ENCODE measurements around the gene CALN1. TPM values are rescaled to one million over a fixed set of nuclear protein-coding genes. Genes with fewer than 3 reads are reported as not detected.

Gene CALN1
- total RNA-seq, 1 donor = under 0.01 TPM

DNA sequence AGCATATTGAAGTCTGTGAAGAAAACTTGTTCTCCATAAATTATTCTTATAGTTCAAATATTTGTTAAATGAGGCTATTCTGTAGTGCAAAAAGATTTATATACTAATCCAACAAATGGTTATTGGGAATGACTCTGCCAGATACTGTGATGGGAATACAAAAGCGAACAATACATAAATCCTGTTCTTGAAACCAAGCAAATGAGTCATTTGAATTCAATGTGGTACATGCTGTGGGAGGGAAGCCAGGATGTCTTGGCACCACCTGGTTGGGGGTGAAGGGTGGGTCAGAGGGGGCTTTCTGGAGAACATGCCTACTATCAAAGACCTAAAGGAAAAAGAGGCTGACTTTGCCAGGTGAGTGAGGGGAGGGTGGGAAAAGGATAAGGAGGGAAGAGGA is 594.2 kb downstream of the CALN1 start:
- no peak for DNase-seq (ENCODE audit: low read depth)
- TF ChIP-seq, protein P1, sequence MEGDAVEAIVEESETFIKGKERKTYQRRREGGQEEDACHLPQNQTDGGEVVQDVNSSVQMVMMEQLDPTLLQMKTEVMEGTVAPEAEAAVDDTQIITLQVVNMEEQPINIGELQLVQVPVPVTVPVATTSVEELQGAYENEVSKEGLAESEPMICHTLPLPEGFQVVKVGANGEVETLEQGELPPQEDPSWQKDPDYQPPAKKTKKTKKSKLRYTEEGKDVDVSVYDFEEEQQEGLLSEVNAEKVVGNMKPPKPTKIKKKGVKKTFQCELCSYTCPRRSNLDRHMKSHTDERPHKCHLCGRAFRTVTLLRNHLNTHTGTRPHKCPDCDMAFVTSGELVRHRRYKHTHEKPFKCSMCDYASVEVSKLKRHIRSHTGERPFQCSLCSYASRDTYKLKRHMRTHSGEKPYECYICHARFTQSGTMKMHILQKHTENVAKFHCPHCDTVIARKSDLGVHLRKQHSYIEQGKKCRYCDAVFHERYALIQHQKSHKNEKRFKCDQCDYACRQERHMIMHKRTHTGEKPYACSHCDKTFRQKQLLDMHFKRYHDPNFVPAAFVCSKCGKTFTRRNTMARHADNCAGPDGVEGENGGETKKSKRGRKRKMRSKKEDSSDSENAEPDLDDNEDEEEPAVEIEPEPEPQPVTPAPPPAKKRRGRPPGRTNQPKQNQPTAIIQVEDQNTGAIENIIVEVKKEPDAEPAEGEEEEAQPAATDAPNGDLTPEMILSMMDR (IDR thresholded peaks at IDR 0.05; ENCODE audit: insufficient read depth, low read depth, low read length) = no peak
- H3K4me3 ChIP-seq (ENCODE audit: low read depth, low read length) = no peak overlapping the region

DNA sequence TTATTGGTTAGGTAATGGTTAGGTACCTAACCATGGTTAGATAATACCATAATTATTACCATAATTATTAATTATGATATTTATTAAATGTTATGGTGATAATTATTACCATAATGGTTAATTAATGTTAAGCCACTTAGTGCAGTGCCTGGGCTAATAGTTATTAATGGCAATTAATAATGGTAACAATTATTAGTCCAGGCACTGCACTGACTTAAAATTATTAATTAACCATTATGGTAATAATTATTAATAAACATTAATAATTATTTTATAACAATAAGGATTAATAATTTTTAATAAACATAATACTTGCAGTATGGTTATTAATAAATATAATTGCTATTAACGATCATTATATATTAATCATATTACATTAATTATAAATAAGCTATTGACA is 604.0 kb downstream of the CALN1 start:
- no peak overlapping the region for H3K4me3 ChIP-seq (ENCODE audit: low read depth, low read length)
- no peak for DNase-seq (ENCODE audit: low read depth)
- TF ChIP-seq, protein P1 (IDR thresholded peaks at IDR 0.05; ENCODE audit: insufficient read depth, low read depth, low read length) = no peak

DNA sequence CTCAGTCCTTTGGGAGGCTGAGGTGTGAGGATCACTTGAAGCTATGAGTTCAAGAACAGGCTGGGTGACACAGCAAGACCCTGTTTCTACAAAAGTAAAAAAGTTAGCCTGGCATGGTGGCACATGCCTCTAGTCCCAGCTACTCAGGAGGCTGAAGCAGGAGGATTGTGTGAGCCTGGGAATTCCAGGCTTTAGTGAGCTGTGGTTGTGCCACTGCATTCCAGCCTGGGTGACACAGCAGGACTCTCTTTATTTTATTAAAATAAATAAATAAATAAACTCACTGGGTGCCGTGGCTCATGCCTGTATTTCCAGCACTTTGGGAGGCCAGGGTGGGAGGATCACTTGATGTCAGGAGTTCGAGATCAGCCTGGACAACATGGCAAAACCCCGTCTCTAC is 607.9 kb downstream of the CALN1 start:
- TF ChIP-seq, protein P1 (IDR thresholded peaks at IDR 0.05; ENCODE audit: insufficient read depth, low read depth, low read length) = no peak
- no peak overlapping the region for H3K4me3 ChIP-seq (ENCODE audit: low read depth, low read length)
- no peak for DNase-seq (ENCODE audit: low read depth)

DNA sequence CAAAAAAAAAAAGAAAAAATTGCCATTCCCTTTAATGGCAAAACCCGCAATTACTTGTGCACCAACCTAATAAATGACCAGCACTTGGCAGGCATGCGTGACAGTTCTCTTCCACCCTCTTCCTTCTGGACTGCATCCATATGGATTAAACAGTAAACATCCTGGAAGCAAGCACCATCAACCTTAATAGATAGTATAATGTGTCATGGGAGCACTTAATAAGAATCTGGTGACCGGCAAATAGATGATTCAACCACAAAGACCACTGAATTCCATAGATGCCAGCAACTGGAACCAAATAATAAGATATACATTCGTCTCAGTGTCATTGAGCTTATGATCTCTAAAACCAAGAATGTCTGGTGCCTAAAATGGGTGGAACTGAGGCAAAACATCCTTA is 610.2 kb downstream of the CALN1 start:
- no peak for DNase-seq (ENCODE audit: low read depth)
- TF ChIP-seq, protein P1 (IDR thresholded peaks at IDR 0.05; ENCODE audit: insufficient read depth, low read depth, low read length) = no peak
- H3K4me3 ChIP-seq (ENCODE audit: low read depth, low read length) = no peak overlapping the region

DNA sequence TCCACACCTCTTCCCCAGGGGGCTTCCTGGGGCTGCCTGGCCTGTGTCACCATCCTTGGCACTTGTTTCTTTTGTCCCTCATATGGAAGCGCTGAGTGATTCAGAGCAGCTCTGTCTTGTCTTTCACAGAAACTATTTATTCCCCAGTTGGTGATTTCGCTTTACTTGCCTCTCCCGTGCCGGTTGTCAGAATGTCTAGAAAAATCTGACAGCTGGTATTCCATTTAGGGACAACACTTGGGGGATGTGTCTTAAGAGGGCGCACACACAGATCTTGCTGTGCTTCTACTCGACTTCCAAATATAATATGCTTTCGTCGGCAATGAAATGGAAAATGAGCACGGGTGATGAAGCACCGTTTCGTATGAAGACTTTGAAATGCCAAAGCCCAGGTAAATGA is 611.8 kb downstream of the CALN1 start:
- no peak for DNase-seq (ENCODE audit: low read depth)
- H3K4me3 ChIP-seq (ENCODE audit: low read depth, low read length) = no peak overlapping the region
- TF ChIP-seq, protein P1 (IDR thresholded peaks at IDR 0.05; ENCODE audit: insufficient read depth, low read depth, low read length) = no peak

DNA sequence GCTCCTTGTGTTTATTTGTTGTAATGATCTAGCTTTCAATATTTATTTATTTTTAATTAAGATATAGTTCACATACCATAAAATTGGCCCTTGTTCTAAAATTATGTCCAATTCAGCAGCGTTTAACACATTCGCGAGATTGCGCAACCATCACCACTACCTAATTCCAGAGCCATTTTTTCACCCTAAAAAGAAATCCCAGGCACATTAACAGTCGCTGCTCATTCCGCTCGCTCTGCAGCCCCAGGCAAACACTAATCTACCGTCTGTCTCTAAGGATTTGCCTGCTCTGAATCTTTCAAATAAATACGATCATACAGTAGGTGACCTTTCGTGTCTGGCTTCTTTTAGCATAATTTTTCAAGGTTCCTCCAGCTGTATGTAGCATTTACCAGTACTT is 616.7 kb downstream of the CALN1 start:
- TF ChIP-seq, protein P1 (IDR thresholded peaks at IDR 0.05; ENCODE audit: insufficient read depth, low read depth, low read length) = no peak
- H3K4me3 ChIP-seq (ENCODE audit: low read depth, low read length) = no peak overlapping the region
- no peak for DNase-seq (ENCODE audit: low read depth)

DNA sequence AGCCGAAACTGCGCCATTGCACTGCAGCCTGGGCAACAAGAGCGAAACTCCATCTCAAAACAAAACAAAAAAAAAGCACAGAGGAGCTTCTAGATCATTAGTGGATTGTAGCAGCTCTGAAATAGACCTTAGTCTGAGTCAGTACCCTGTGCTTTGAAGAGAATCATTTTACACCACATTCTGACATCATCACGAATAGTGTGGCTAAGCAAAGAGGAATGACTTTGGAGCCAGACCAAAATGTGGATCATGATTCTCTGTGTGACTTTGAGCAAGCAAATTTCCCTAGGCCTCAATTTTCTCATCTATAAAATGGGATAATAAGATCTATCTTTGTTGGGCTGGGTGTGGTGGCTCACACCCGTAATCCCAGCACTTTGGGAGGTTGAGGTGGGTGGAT is 618.9 kb downstream of the CALN1 start:
- DNase-seq (ENCODE audit: low read depth) = no peak
- TF ChIP-seq, protein P1 (IDR thresholded peaks at IDR 0.05; ENCODE audit: insufficient read depth, low read depth, low read length) = no peak
- H3K4me3 ChIP-seq (ENCODE audit: low read depth, low read length) = no peak overlapping the region

All from fibroblast of villous mesenchyme (primary cell).